Smooth muscle cell of the brain vasculature (primary cell): ENCODE results near the gene LSM7.
"Not testable (repeated sequence)": the region's sequence is repeated elsewhere in the genome, so short reads cannot be mapped to it uniquely, and the experiment has no call there.

Experiments
- DNase-seq: peaks from one replicate; pipeline ENCODE4 v3.0.0-alpha.2; 2012; ENCODE audit warnings: low read depth, low spot score

LSM7 gene

DNA sequence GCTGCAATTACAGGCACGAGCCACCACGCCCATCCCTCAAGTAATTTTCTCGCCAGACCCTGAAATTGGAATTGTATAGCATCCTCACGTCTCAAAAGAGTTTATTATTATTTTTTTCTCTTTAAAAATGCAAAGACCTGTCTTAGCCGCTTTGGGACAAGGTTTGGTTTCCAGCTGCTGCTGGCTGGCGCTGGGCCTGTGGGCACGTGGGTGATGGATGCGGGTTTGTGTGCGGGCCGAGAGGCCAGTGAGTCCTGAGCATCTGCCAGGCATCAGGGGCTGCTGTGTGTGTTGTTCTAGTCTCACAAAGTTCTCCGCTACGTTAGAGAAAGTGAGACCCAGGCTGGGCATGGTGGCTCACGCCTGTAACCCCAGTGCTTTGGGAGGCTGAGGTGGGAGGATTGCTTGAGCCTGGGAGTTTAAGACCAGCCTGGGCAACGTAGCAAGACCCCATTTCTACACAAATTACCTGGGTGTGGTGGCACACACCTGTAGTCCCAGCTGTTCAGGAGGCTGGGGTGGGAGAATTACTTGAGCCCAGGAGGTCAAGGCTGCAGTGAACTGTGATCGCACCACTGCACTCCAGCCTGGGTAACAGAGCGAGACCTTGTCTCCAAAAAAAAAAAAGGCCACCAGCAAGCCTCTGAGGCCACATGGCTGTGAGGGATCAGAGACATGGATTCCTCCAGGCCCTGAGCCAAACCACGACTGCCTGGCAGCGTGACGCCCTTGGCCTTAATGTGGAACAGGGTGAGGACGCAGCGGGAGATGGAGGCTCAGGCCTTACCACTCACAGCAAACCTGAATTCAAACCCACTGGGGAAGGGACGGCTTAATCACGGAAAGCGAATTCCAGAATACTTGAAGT lies 27.0 kb upstream of the LSM7 start:
- no peak for DNase-seq

- no peak for DNase-seq
Observed at GRCh38 chr19:2354670-2355069, 26.3 kb upstream of the LSM7 start.

GRCh38 chr19:2353887-2354592 lies 25.7 kb upstream of the LSM7 start:
- DNase-seq: no peak

DNA sequence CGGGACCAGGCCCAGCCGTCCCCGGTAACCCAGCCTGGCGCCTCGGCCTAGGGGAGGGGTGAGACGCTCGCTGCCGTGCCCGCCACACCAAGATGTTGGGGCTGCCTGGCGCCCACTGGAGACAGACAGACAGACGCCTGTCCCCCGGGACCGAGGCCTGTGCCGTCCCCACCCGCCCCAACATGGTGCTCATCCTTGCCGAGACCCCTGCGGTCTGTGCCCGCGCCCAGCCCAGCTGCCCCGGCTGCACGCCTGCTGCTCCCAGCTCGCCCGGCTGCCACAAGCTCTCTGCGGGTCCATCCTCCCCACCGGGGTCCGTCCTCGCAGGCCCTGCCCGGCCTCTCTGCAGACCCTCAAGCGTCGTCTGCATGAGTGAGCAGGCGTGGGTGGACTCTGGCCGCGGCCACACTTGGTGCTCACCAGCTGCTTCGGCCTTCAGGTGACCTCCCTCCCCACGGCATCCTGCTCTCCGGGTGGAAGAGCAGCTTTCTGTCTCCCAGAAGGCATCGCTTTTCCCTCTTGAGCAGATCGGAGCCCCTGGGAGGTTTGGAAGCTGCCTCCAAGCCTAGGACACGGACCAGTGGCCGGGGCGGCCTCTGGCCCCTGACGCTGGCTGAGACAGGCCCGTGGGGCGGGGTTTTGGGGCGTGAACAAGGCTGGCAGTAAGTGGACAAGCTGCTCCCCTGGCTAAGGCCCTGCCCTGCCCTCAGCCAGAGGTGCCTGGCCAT lies 24.9 kb upstream of the LSM7 start:
- no peak for DNase-seq

GRCh38 chr19:2352121-2352520 lies 23.7 kb upstream of the LSM7 start:
- no peak for DNase-seq

- no peak for DNase-seq
Observed at GRCh38 chr19:2351591-2351990, 23.2 kb upstream of the LSM7 start.

- no peak for DNase-seq
Observed at GRCh38 chr19:2350656-2351055, 22.3 kb upstream of the LSM7 start.

GRCh38 chr19:2349818-2350217 lies 21.4 kb upstream of the LSM7 start:
- not testable (repeated sequence) for DNase-seq

- no peak for DNase-seq
Observed at GRCh38 chr19:2345794-2346663, 17.6 kb upstream of the LSM7 start.

DNA sequence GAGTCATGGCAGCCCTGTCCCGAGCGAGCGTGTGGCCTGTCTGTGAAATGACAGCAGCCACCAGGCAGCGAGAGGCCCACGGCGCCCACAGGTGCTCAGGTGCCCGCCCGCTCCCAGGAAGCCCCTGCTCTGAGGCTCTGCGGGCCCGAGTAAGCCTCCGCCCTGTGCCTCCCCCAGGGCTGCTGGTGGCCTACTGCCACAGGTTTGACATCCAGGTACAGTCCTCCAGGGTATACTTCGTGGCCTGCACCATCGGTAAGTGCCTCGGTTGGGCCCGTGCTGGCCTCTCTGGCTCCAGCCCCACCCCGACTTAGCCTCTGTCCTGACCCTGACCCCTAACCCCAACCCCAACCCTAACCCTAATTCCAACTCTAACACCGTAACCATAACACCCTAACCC lies 16.7 kb upstream of the LSM7 start:
- no peak for DNase-seq

- no peak for DNase-seq
Observed at GRCh38 chr19:2344381-2344870, 16.0 kb upstream of the LSM7 start.

- no peak for DNase-seq
Observed at GRCh38 chr19:2343289-2343982, 15.1 kb upstream of the LSM7 start.

- DNase-seq: no peak
Observed at GRCh38 chr19:2342656-2343288, 14.4 kb upstream of the LSM7 start.

- no peak for DNase-seq
Observed at GRCh38 chr19:2341982-2342381, 13.6 kb upstream of the LSM7 start.

DNA sequence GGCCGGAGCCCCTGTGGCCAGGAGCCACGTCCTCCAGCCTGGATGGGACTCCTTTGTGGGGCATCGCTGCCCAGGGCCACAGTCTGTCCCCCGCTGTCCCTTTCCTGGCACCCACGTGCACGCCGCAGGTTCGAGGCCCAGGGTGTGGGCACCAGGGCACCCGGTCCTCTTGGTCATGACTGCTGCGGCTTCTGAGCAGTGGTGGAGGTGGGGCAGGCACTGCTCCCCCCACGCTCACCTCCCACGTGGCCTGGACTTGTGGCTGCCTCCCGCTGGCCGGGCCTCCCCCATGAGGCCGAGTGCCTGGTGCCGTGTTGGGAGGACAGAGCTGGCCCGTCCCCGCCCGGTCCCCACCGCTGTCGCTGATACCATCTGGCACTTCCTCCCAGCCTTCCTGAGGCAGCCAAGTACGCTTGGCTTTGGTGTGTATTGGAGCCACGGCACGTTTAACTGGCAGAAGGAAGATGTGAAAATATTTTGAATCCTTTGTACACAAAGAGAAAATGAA lies 12.9 kb upstream of the LSM7 start:
- DNase-seq: no peak

DNA sequence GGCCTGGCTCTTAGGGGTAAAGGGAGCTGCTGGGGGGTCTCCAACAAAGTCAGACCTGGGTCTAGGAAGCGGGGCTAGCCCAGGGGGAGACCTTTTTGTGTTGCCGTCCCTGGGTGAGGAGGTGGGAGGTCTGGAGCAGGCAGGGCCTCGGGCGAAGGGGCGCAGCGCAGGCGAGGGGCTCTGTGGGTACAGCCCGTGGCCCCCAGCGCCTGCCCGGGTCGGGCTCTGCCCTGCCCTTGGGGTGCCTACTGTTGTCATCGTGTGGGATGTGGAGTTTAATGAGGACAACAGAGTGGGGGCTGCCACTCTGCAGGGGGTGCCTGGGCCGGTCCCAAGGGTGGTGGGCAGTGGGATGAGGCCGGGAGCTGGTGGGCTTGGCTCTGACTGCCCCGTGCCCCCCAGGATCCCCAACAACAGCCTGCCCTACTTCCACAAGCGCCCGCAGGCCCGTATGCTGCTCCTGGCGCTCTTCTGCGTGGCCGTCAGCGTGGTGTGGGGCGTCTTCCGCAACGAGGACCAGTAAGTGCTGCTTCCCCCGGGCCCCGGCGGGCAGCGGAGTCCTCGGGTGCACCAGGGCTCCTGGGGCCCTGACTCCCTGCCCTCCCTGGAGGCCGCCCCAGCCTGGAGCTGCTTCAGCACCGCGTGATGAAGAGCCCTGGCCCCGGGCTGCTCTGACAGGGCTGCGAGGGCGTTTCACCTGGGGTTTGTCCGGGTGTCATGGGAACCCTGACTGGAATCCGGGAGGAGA lies 12.3 kb upstream of the LSM7 start:
- no peak for DNase-seq

DNA sequence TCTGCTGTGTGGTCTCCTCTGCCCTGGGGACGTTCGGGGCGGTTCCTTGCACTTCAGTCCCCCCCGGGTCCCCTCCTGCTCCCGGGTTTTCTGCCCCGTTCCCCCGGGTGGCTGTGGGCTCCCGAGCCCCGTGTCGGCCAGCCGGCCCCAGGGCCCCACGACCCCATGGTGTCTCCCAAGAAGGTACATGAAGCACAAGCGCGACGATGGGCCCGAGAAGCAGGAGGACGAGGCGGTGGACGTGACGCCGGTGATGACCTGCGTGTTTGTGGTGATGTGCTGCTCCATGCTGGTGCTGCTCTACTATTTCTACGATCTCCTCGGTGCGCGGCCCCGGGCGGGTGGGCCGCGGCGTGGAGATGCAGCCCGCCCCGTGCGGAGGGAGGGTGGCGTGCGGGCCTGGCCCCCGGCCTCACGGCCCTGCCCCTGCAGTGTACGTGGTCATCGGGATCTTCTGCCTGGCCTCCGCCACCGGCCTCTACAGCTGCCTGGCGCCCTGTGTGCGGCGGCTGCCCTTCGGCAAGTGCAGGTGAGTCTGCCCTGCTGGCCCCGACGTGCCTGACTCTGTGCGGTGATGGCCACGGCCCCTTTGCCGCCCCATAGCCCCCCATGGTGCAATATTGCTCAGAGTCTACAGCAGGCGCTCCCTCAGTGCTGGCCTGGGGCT lies 11.4 kb upstream of the LSM7 start:
- no peak for DNase-seq

GRCh38 chr19:2338751-2339643 lies 10.6 kb upstream of the LSM7 start:
- DNase-seq: no peak
